HCT116 (cell line): ENCODE measurements around the gene RUNX2.

Source experiments
- ATF3 ChIP-seq: IDR thresholded peaks from 2 replicates; pipeline ENCODE4 v1.6.1; 2012
- EZH2 ChIP-seq: fragments of 200-600 bp; sonication (generic); IDR thresholded peaks from 2 replicates; pipeline ENCODE4 v1.6.1; 2017; ENCODE audit warnings: antibody characterized with exemption, mixed run types
- JUND ChIP-seq: IDR thresholded peaks from 2 replicates; pipeline ENCODE4 v1.6.1; 2012
- POLR2A ChIP-seq: IDR thresholded peaks from 2 replicates; pipeline ENCODE4 v1.7.0; 2011; ENCODE audit warnings: borderline replicate concordance; ENCODE audit not compliant: insufficient read depth, insufficient read length; ENCODE audit errors: extremely low read depth
- YY1 ChIP-seq: IDR thresholded peaks from 2 replicates; pipeline ENCODE4 v1.6.1; 2011; ENCODE audit warnings: low read length, low read depth, moderate library complexity, mild to moderate bottlenecking; ENCODE audit not compliant: insufficient replicate concordance; ENCODE audit errors: extremely low read depth
- ZBTB33 ChIP-seq: IDR thresholded peaks from 2 replicates; pipeline ENCODE4 v1.6.1; 2011; ENCODE audit warnings: mild to moderate bottlenecking, low read length, moderate library complexity; ENCODE audit not compliant: insufficient replicate concordance; ENCODE audit errors: extremely low read depth
- ZNF274 ChIP-seq: fragments of 200-500 bp; sonication (Bioruptor generic); IDR thresholded peaks from 2 replicates; pipeline ENCODE4 v1.6.1; 2014; ENCODE audit warnings: mild to moderate bottlenecking, low read depth, low read length, inconsistent platforms
- TF ChIP-seq, protein P1 (sequence below), 3 experiments: fragments of 200-600 bp in 1 of 3; sonication (generic) in 1 of 3; IDR thresholded peaks in 2 of 3; conservative IDR thresholded peaks in 1 of 3; 2 replicates each; pipeline ENCODE4 v1.5.1; 2012 to 2017; ENCODE audit warnings: low read depth in 2 of 3, low read length in 2 of 3, antibody characterized with exemption in 1 of 3, borderline replicate concordance in 1 of 3, control low read depth in 1 of 3, mild to moderate bottlenecking in 1 of 3, mixed read lengths in 1 of 3, mixed run types in 1 of 3, moderate library complexity in 1 of 3; ENCODE audit not compliant: insufficient read depth in 1 of 3
- TF ChIP-seq, protein P2 (sequence below): IDR thresholded peaks from 2 replicates; pipeline ENCODE4 v1.6.1; 2012

DNA sequence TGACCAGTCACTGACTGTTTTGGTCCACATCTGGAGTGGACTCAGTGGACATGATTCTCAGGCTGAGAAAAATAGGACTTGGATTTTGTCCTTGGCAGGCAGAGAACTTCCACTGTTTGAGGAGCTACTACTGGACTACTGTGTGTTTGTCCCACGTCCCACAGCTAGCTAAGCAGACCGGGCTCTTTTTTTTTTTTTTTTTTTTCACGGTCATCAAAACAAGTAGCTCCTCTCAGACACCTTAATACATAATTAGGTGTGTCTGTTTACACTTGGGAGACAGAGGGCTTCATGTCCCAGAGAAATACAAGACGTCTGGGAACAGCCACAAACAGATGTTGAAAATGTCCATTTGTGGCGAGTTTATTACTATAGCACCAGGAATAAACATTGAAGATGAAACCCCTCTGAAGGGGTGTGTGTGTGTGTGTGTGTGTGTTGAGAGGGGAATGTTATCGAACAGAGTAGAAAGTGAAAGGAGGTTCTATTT is 204.6 kb downstream of the RUNX2 start:
- TF ChIP-seq, protein P1, sequence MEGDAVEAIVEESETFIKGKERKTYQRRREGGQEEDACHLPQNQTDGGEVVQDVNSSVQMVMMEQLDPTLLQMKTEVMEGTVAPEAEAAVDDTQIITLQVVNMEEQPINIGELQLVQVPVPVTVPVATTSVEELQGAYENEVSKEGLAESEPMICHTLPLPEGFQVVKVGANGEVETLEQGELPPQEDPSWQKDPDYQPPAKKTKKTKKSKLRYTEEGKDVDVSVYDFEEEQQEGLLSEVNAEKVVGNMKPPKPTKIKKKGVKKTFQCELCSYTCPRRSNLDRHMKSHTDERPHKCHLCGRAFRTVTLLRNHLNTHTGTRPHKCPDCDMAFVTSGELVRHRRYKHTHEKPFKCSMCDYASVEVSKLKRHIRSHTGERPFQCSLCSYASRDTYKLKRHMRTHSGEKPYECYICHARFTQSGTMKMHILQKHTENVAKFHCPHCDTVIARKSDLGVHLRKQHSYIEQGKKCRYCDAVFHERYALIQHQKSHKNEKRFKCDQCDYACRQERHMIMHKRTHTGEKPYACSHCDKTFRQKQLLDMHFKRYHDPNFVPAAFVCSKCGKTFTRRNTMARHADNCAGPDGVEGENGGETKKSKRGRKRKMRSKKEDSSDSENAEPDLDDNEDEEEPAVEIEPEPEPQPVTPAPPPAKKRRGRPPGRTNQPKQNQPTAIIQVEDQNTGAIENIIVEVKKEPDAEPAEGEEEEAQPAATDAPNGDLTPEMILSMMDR (IDR thresholded peaks at IDR 0.05 in 2 of 3, conservative IDR thresholded peaks at IDR 0.05 in 1 of 3; ENCODE audit: borderline replicate concordance in 1 of 3, insufficient read depth in 1 of 3, low read depth in 2 of 3, low read length in 2 of 3): no peak
- TF ChIP-seq EZH2 (no peak), YY1 (no peak), ATF3 (no peak), ZNF274 (no peak), ZBTB33 (no peak), POLR2A (no peak), JUND (no peak)
- TF ChIP-seq, protein P2, sequence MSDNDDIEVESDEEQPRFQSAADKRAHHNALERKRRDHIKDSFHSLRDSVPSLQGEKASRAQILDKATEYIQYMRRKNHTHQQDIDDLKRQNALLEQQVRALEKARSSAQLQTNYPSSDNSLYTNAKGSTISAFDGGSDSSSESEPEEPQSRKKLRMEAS: no peak
